ENCODE data around the gene THOP1. TPM values are rescaled to one million over a fixed set of nuclear protein-coding genes. Genes with fewer than 3 reads are reported as not detected.
"Not testable (repeated sequence)": the region's sequence is repeated elsewhere in the genome, so short reads cannot be mapped to it uniquely, and the experiment has no call there.

THOP1 gene
- total RNA-seq, 1 donor, result 70.0 TPM

GRCh38 chr19:2791440-2791839 is 6.1 kb downstream of the THOP1 start:
- no peak for DNase-seq (ENCODE audit: low read depth)
- TF ChIP-seq CTCF (IDR thresholded peaks at IDR 0.05; ENCODE audit: insufficient read depth, low read length), result no peak

GRCh38 chr19:2791876-2792275 is 6.6 kb downstream of the THOP1 start:
- no peak for DNase-seq (ENCODE audit: low read depth)
- no peak for TF ChIP-seq CTCF (IDR thresholded peaks at IDR 0.05; ENCODE audit: insufficient read depth, low read length)
- no peak overlapping the region for H3K4me3 ChIP-seq (ENCODE audit: low read depth, low read length)

More at GRCh38 chr19:2791440-2791839, 6.1 kb downstream of the THOP1 start:
- no peak overlapping the region for H3K4me3 ChIP-seq (ENCODE audit: low read depth, low read length)

GRCh38 chr19:2792666-2793065 is 7.4 kb downstream of the THOP1 start:
- DNase-seq (ENCODE audit: low read depth); H3K4me3 ChIP-seq (ENCODE audit: low read depth, low read length): not testable (repeated sequence)

- DNase-seq (ENCODE audit: low read depth), result no peak
- TF ChIP-seq CTCF (IDR thresholded peaks at IDR 0.05; ENCODE audit: insufficient read depth, low read length), result no peak
- H3K4me3 ChIP-seq (ENCODE audit: low read depth, low read length), result no peak overlapping the region
Measured at GRCh38 chr19:2793126-2793525, 7.8 kb downstream of the THOP1 start.

- TF ChIP-seq CTCF (IDR thresholded peaks at IDR 0.05; ENCODE audit: insufficient read depth, low read length), result no peak
- no peak for DNase-seq (ENCODE audit: low read depth)
- H3K4me3 ChIP-seq (ENCODE audit: low read depth, low read length), result no peak overlapping the region
Measured at GRCh38 chr19:2793577-2793976, 8.3 kb downstream of the THOP1 start.

GRCh38 chr19:2795827-2796658 is 10.7 kb downstream of the THOP1 start:
- DNase-seq (ENCODE audit: low read depth), result no peak
- H3K4me3 ChIP-seq (ENCODE audit: low read depth, low read length), result no peak overlapping the region
- TF ChIP-seq CTCF (IDR thresholded peaks at IDR 0.05; ENCODE audit: insufficient read depth, low read length), result no peak

GRCh38 chr19:2796659-2797266 is 11.5 kb downstream of the THOP1 start:
- TF ChIP-seq CTCF (IDR thresholded peaks at IDR 0.05; ENCODE audit: insufficient read depth, low read length), result no peak
- DNase-seq (ENCODE audit: low read depth), result no peak
- no peak overlapping the region for H3K4me3 ChIP-seq (ENCODE audit: low read depth, low read length)
